Measurements from ENCODE around the gene DIP2C.
"Not testable (repeated sequence)": the region's sequence is repeated elsewhere in the genome, so short reads cannot be mapped to it uniquely, and the experiment has no call there.

Gene DIP2C

GRCh38 chr10:470339-471003 lies 219.0 kb downstream of the DIP2C start:
- DNase-seq: no peak

- no peak for DNase-seq
These were observed 219.5 kb downstream of the DIP2C start for GRCh38 chr10:469947-470338.

- no peak for DNase-seq
These were observed 229.7 kb downstream of the DIP2C start for GRCh38 chr10:459743-460142.

GRCh38 chr10:458421-458851 lies 231.0 kb downstream of the DIP2C start:
- no peak for DNase-seq

GRCh38 chr10:456486-456885 lies 233.0 kb downstream of the DIP2C start:
- DNase-seq: no peak

GRCh38 chr10:454860-455259 lies 234.6 kb downstream of the DIP2C start:
- DNase-seq: no peak

GRCh38 chr10:453647-454046 lies 235.8 kb downstream of the DIP2C start:
- no peak for DNase-seq

GRCh38 chr10:452512-453426 lies 236.7 kb downstream of the DIP2C start:
- DNase-seq: no peak

GRCh38 chr10:451856-452255 lies 237.6 kb downstream of the DIP2C start:
- no peak for DNase-seq

- peak; percentile 38 for DNase-seq
These were observed 238.4 kb downstream of the DIP2C start for GRCh38 chr10:451021-451471.

- DNase-seq: no peak
These were observed 239.0 kb downstream of the DIP2C start for GRCh38 chr10:450463-450862.

- not testable (repeated sequence) for DNase-seq
These were observed 240.1 kb downstream of the DIP2C start for GRCh38 chr10:449331-449730.

- DNase-seq: no peak
These were observed 246.0 kb downstream of the DIP2C start for GRCh38 chr10:443459-443858.

GRCh38 chr10:442209-442608 lies 247.3 kb downstream of the DIP2C start:
- no peak for DNase-seq

GRCh38 chr10:441659-442058 lies 247.8 kb downstream of the DIP2C start:
- DNase-seq: no peak

- DNase-seq: no peak
These were observed 249.3 kb downstream of the DIP2C start for GRCh38 chr10:440127-440526.

- no peak for DNase-seq
These were observed 251.6 kb downstream of the DIP2C start for GRCh38 chr10:437698-438490.

- DNase-seq: no peak
These were observed 252.4 kb downstream of the DIP2C start for GRCh38 chr10:436911-437665.

GRCh38 chr10:436013-436697 lies 253.3 kb downstream of the DIP2C start:
- no peak for DNase-seq

GRCh38 chr10:435397-435796 lies 254.1 kb downstream of the DIP2C start:
- DNase-seq: no peak

- DNase-seq: no peak
These were observed 259.8 kb downstream of the DIP2C start for GRCh38 chr10:429696-430095.

Data from stimulated activated CD4-positive, alpha-beta T cell treated with anti-CD3 and anti-CD28 coated beads, Interleukin-12 subunit alpha, Interleukin-12 subunit beta, amount 100 ng/mL, for 4 hours (primary cell).